Esophagus squamous epithelium (tissue), 4 donors: ENCODE results near the gene CDKL5.

ENCODE experiments used
- CTCF ChIP-seq, 6 experiments: fragments of 450-650 bp in 4 of 6; fragments of 200-600 bp in 2 of 6; sonication (generic) in 2 of 6; IDR thresholded peaks; one replicate each; pipeline ENCODE4 v1.5.1; 2016 to 2019; ENCODE audit warnings: antibody characterized with exemption in 6 of 6, mild to moderate bottlenecking in 4 of 6, moderate library complexity in 4 of 6
- POLR2A ChIP-seq, 4 donors: fragments of 450-650 bp; IDR thresholded peaks; one replicate each; pipeline ENCODE4 v1.6.1; 2017; ENCODE audit warnings: antibody characterized with exemption in 4 of 4, mild to moderate bottlenecking in 4 of 4, moderate library complexity in 3 of 4

- no peak for TF ChIP-seq CTCF (IDR thresholded peaks at IDR 0.05)
- no peak for TF ChIP-seq POLR2A (IDR thresholded peaks at IDR 0.05)
These were observed 116.7 kb downstream of the CDKL5 start for GRCh38 chrX:18542131-18542530.
